ENCODE data around the gene S100A3.

The S100A3 gene

GRCh38 chr1:153547560-153548551 lies 1.2 kb downstream of the S100A3 start:
- no peak for DNase-seq (ENCODE audit: low spot score)

- no peak for DNase-seq (ENCODE audit: low spot score)
Measured at GRCh38 chr1:153546796-153547559, 2.1 kb downstream of the S100A3 start.

- DNase-seq (ENCODE audit: low spot score) = no peak
Measured at GRCh38 chr1:153546371-153546770, 2.7 kb downstream of the S100A3 start.

- peak; percentile 97 for DNase-seq (ENCODE audit: low spot score)
Measured at GRCh38 chr1:153545067-153546055, 3.7 kb downstream of the S100A3 start, which contains the start of gene S100A4. TSS of gene S100A4 (minus strand) at chr1:153545806. CDS start at chr1:153544794, 1,012 bp downstream.

- DNase-seq (ENCODE audit: low spot score) = no peak
Measured at GRCh38 chr1:153544453-153545066, 4.5 kb downstream of the S100A3 start.

GRCh38 chr1:153543736-153544135 lies 5.3 kb downstream of the S100A3 start:
- no peak for DNase-seq (ENCODE audit: low spot score)

GRCh38 chr1:153542956-153543711 lies 5.9 kb downstream of the S100A3 start:
- peak; percentile 52 for DNase-seq (ENCODE audit: low spot score)

- DNase-seq (ENCODE audit: low spot score) = no peak
Measured at GRCh38 chr1:153541641-153542590, 7.1 kb downstream of the S100A3 start.

- peak; percentile 73 for DNase-seq (ENCODE audit: low spot score)
Measured at GRCh38 chr1:153540394-153541361, 8.4 kb downstream of the S100A3 start, which contains the start of gene S100A5. TSS of gene S100A5 (minus strand) at chr1:153540934. CDS start at chr1:153540191, 743 bp downstream.

- no peak for DNase-seq (ENCODE audit: low spot score)
Measured at GRCh38 chr1:153539395-153540093, 9.5 kb downstream of the S100A3 start.

- DNase-seq (ENCODE audit: low spot score) = peak; percentile 88
Measured at GRCh38 chr1:153538315-153538821, 10.7 kb downstream of the S100A3 start.

GRCh38 chr1:153537376-153537730 lies 11.7 kb downstream of the S100A3 start:
- no peak for DNase-seq (ENCODE audit: low spot score)

- peak; percentile 73 for DNase-seq (ENCODE audit: low spot score)
Measured at GRCh38 chr1:153536671-153537375, 12.2 kb downstream of the S100A3 start.

GRCh38 chr1:153536012-153536670 lies 12.9 kb downstream of the S100A3 start:
- DNase-seq (ENCODE audit: low spot score) = peak; percentile 92

GRCh38 chr1:153535242-153536011 lies 13.6 kb downstream of the S100A3 start, which contains the start of gene S100A6:
TSS of gene S100A6 (minus strand) at chr1:153535991. CDS start at chr1:153535339, 652 bp downstream.
- peak; percentile 55 for DNase-seq (ENCODE audit: low spot score)

Measured in SW480 (cell line).